NCI-H187 (cell line): ENCODE results near the gene GBGT1.
"Not testable (repeated sequence)": the region's sequence is repeated elsewhere in the genome, so short reads cannot be mapped to it uniquely, and the experiment has no call there.

Experiments
- DNase-seq, 2 experiments: peaks; one replicate each; lab custom pipeline; 2025; lab: John Stamatoyannopoulos, UW

Gene GBGT1

GRCh38 chr9:133195029-133195428, 31.3 kb upstream of the GBGT1 start:
- DNase-seq: no peak

GRCh38 chr9:133194597-133194996, 30.9 kb upstream of the GBGT1 start:
- no peak for DNase-seq

- no peak for DNase-seq
These were observed 28.3 kb upstream of the GBGT1 start for GRCh38 chr9:133191989-133192388.

GRCh38 chr9:133189826-133190225, 26.1 kb upstream of the GBGT1 start:
- no peak for DNase-seq

GRCh38 chr9:133188843-133189180, 25.1 kb upstream of the GBGT1 start:
- DNase-seq: no peak

GRCh38 chr9:133188006-133188842, 24.5 kb upstream of the GBGT1 start:
- DNase-seq: peak in 1 of 2 experiments; percentile 5

- no peak for DNase-seq
These were observed 23.9 kb upstream of the GBGT1 start for GRCh38 chr9:133187561-133188005.

- DNase-seq: no peak
These were observed 23.0 kb upstream of the GBGT1 start for GRCh38 chr9:133186736-133187135.

- DNase-seq: peak in 1 of 2 experiments; percentile 2
These were observed 21.3 kb upstream of the GBGT1 start for GRCh38 chr9:133184971-133185370.

GRCh38 chr9:133182151-133182550, 18.4 kb upstream of the GBGT1 start:
- DNase-seq: no peak

GRCh38 chr9:133181561-133181960, 17.8 kb upstream of the GBGT1 start:
- DNase-seq: no peak

- DNase-seq: no peak
These were observed 17.2 kb upstream of the GBGT1 start for GRCh38 chr9:133180953-133181352.

- no peak for DNase-seq
These were observed 9.3 kb upstream of the GBGT1 start for GRCh38 chr9:133173056-133173455.

- DNase-seq: no peak
These were observed 7.6 kb upstream of the GBGT1 start for GRCh38 chr9:133171161-133171961.

- DNase-seq: no peak
These were observed 7.0 kb upstream of the GBGT1 start for GRCh38 chr9:133170716-133171115.

- DNase-seq: not testable (repeated sequence)
These were observed 6.0 kb upstream of the GBGT1 start for GRCh38 chr9:133169687-133170086.

GRCh38 chr9:133169102-133169501, 5.4 kb upstream of the GBGT1 start:
- DNase-seq: no peak

- no peak for DNase-seq
These were observed 4.7 kb upstream of the GBGT1 start for GRCh38 chr9:133168432-133168831.

GRCh38 chr9:133167769-133168168, 4.1 kb upstream of the GBGT1 start:
- DNase-seq: no peak

- no peak for DNase-seq
These were observed 3.5 kb upstream of the GBGT1 start for GRCh38 chr9:133167096-133167730.

GRCh38 chr9:133166392-133166791, 2.7 kb upstream of the GBGT1 start:
- no peak for DNase-seq

GRCh38 chr9:133165452-133165730, 1.7 kb upstream of the GBGT1 start:
- no peak for DNase-seq

GRCh38 chr9:133164191-133164590, 477 bp upstream of the GBGT1 start:
- no peak for DNase-seq
